IMR-90 (cell line): ENCODE measurements around the gene RSU1.

Source experiments
- POLR2A ChIP-seq: IDR thresholded peaks from 2 replicates; pipeline ENCODE4 v1.6.1; 2012; ENCODE audit warnings: mild to moderate bottlenecking, low read depth, low read length
- RAD21 ChIP-seq: IDR thresholded peaks from 2 replicates; pipeline ENCODE4 v1.6.1; 2012; ENCODE audit warnings: low read length, improper control_type of control experiment
- TF ChIP-seq, protein P1 (sequence below): conservative IDR thresholded peaks from 2 replicates; pipeline ENCODE4 v1.5.1; 2012; ENCODE audit warnings: mild to moderate bottlenecking, low read depth, low read length, improper control_type of control experiment

GRCh38 chr10:16545116-16545736, 272.0 kb downstream of the RSU1 start:
- TF ChIP-seq RAD21, result peak; percentile 46
- TF ChIP-seq, protein P1, sequence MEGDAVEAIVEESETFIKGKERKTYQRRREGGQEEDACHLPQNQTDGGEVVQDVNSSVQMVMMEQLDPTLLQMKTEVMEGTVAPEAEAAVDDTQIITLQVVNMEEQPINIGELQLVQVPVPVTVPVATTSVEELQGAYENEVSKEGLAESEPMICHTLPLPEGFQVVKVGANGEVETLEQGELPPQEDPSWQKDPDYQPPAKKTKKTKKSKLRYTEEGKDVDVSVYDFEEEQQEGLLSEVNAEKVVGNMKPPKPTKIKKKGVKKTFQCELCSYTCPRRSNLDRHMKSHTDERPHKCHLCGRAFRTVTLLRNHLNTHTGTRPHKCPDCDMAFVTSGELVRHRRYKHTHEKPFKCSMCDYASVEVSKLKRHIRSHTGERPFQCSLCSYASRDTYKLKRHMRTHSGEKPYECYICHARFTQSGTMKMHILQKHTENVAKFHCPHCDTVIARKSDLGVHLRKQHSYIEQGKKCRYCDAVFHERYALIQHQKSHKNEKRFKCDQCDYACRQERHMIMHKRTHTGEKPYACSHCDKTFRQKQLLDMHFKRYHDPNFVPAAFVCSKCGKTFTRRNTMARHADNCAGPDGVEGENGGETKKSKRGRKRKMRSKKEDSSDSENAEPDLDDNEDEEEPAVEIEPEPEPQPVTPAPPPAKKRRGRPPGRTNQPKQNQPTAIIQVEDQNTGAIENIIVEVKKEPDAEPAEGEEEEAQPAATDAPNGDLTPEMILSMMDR, result peak; percentile 55
- TF ChIP-seq POLR2A, result no peak
